Endothelial cell of umbilical vein (primary cell): ENCODE measurements around the gene P4HA3. TPM values are rescaled to one million over a fixed set of nuclear protein-coding genes. Genes with fewer than 3 reads are reported as not detected.

Experiments
- BruUV-seq: library from RNA; stranded (reverse); fragments of 400-500 nt; replicated peaks from 2 replicates; lab custom pipeline; 2021; lab: Mats Ljungman, UMichigan
- CTCF ChIA-PET: fragments of 300-600, 350-600 bp; sonication (Branson Sonifier 250); formaldehyde crosslinking; loops from one replicate; lab custom pipeline; 2021; ENCODE audit warnings: antibody characterized with exemption, inconsistent platforms; lab: Charles Lee
- POLR2A ChIA-PET: fragments of 300-600, 350-600 bp; sonication (Branson Sonifier 250); formaldehyde crosslinking; loops from one replicate; lab custom pipeline; 2021; ENCODE audit warnings: antibody characterized with exemption, inconsistent platforms; lab: Charles Lee
- DNase-seq: peaks from one replicate; pipeline ENCODE4 v3.0.0-alpha.2; 2011; ENCODE audit warnings: low read depth, low spot score
- FAIRE-seq: peaks from 2 replicates; lab custom pipeline; 2011; peaks lifted over from hg19 to GRCh38; lab: Jason Lieb, UNC
- H2AFZ ChIP-seq: 2 replicates; pipeline ENCODE4 v1.6.0; 2012; ENCODE audit warnings: low read depth, low read length, control low read depth, inconsistent platforms
- H3K27ac ChIP-seq: 2 replicates; pipeline ENCODE4 v1.5.1; 2011; ENCODE audit warnings: low read depth, mild to moderate bottlenecking, control low read depth, low read length, moderate library complexity; ENCODE audit not compliant: insufficient read depth
- H3K27me3 ChIP-seq, 2 experiments: 2 replicates each; pipeline versions ENCODE4 v1.6.0 to v1.6.1; 2011; ENCODE audit warnings: low read length in 2 of 2, mixed read lengths in 1 of 2; ENCODE audit not compliant: control insufficient read depth in 2 of 2, insufficient read depth in 2 of 2
- H3K36me3 ChIP-seq, 2 experiments: 2 replicates in 1 of 2; 3 replicates in 1 of 2; pipeline ENCODE4 v1.5.1; 2011; ENCODE audit warnings: low read length in 2 of 2, mild to moderate bottlenecking in 1 of 2, moderate library complexity in 1 of 2; ENCODE audit not compliant: control insufficient read depth in 2 of 2, insufficient read depth in 2 of 2; ENCODE audit errors: extremely low read depth in 1 of 2
- H3K4me1 ChIP-seq: 3 replicates; pipeline ENCODE4 v1.5.1; 2011; ENCODE audit warnings: mild to moderate bottlenecking, low read length; ENCODE audit not compliant: control insufficient read depth, insufficient read depth; ENCODE audit errors: extremely low read depth
- H3K4me2 ChIP-seq: 2 replicates; pipeline ENCODE4 v1.6.1; 2011; ENCODE audit warnings: low read length, control low read depth, mixed read lengths; ENCODE audit not compliant: insufficient read depth
- H3K4me3 ChIP-seq, 3 experiments: fragments of 200-600 bp in 1 of 3; sonication (generic), shearing (Covaris generic) in 1 of 3; replicated peaks in 1 of 3; 2 replicates each; pipeline ENCODE4 v1.5.1; 2011 to 2016; ENCODE audit warnings: control low read depth in 3 of 3, low read length in 3 of 3, mild to moderate bottlenecking in 2 of 3, inconsistent platforms in 1 of 3, low read depth in 1 of 3, moderate library complexity in 1 of 3; ENCODE audit not compliant: insufficient read depth in 1 of 3
- H3K79me2 ChIP-seq: 2 replicates; pipeline ENCODE4 v1.6.0; 2012; ENCODE audit warnings: low read length, inconsistent platforms; ENCODE audit not compliant: control insufficient read depth, insufficient read depth
- H3K9ac ChIP-seq: replicated peaks from 2 replicates; pipeline ENCODE3; 2011; ENCODE audit warnings: low read length, control low read depth; ENCODE audit not compliant: insufficient read depth; ENCODE audit errors: extremely low read depth
- H3K9me1 ChIP-seq: replicated peaks from 3 replicates; pipeline ENCODE4 v1.6.0; 2011; ENCODE audit warnings: mild to moderate bottlenecking, low read length; ENCODE audit not compliant: control insufficient read depth, insufficient read depth; ENCODE audit errors: extremely low read depth
- H3K9me3 ChIP-seq: replicated peaks from 2 replicates; pipeline ENCODE4 v1.5.1; 2012; ENCODE audit warnings: low read length, inconsistent platforms; ENCODE audit not compliant: control insufficient read depth, insufficient read depth
- H4K20me1 ChIP-seq: replicated peaks from 2 replicates; pipeline ENCODE3; 2011; ENCODE audit warnings: mild to moderate bottlenecking, low read length; ENCODE audit not compliant: control insufficient read depth, insufficient read depth; ENCODE audit errors: extremely low read depth
- CTCF ChIP-seq, 2 donors: IDR thresholded peaks; 1 replicate in 1 of 2; 2 replicates in 1 of 2; pipeline ENCODE4 v1.5.1; 2011; ENCODE audit warnings: low read length in 2 of 2, mild to moderate bottlenecking in 2 of 2, moderate library complexity in 2 of 2, control low read depth in 1 of 2, inconsistent platforms in 1 of 2, low read depth in 1 of 2; ENCODE audit not compliant: insufficient read depth in 1 of 2; ENCODE audit errors: extremely low read depth in 1 of 2
- EZH2 ChIP-seq: IDR thresholded peaks from 2 replicates; pipeline ENCODE4 v1.6.1; 2012; ENCODE audit warnings: borderline replicate concordance, low read depth, mild to moderate bottlenecking, moderate library complexity, low read length, inconsistent platforms; ENCODE audit not compliant: severe bottlenecking
- FOS ChIP-seq: IDR thresholded peaks from 2 replicates; pipeline ENCODE4 v1.6.1; 2011; ENCODE audit warnings: mild to moderate bottlenecking, low read length, moderate library complexity, borderline replicate concordance; ENCODE audit not compliant: insufficient read depth
- GATA2 ChIP-seq: IDR thresholded peaks from 2 replicates; pipeline ENCODE4 v1.7.0; 2011; ENCODE audit warnings: low read depth, mild to moderate bottlenecking, moderate library complexity, mixed read lengths, low read length; ENCODE audit not compliant: insufficient read length, insufficient read depth
- JUN ChIP-seq: IDR thresholded peaks from 2 replicates; pipeline ENCODE4 v1.6.1; 2011; ENCODE audit warnings: borderline replicate concordance, low read depth; ENCODE audit not compliant: insufficient read length, insufficient read depth
- MAX ChIP-seq: IDR thresholded peaks from 2 replicates; pipeline ENCODE4 v1.6.1; 2011; ENCODE audit not compliant: insufficient read depth, insufficient read length
- MYC ChIP-seq: IDR thresholded peaks from one replicate; pipeline ENCODE4 v1.6.1; 2011; ENCODE audit warnings: mild to moderate bottlenecking, low read depth, low read length
- POLR2A ChIP-seq: IDR thresholded peaks from 2 replicates; pipeline ENCODE4 v1.6.1; 2012; ENCODE audit warnings: low read depth, mild to moderate bottlenecking, control low read depth, low read length
- POLR2AphosphoS5 ChIP-seq: IDR thresholded peaks from 2 replicates; pipeline ENCODE4 v1.6.1; 2012; ENCODE audit warnings: low read depth, mild to moderate bottlenecking, control low read depth, low read length, moderate library complexity; ENCODE audit not compliant: insufficient read depth
- dilution Hi-C: fragments of 300-500 bp; cut with MboI; formaldehyde crosslinking; loops from one replicate; pipeline ENCODE4 v1.15.0; 2019; ENCODE audit warnings: low sequenced_read_pairs; ENCODE audit not compliant: extremely low pct_ligation_motif_present
- intact Hi-C: fragments of 100-400 bp; cut with micrococcal nuclease; formaldehyde crosslinking; loops from one replicate; pipeline ENCODE4 v1.10.0; 2022
- polyA plus RNA-seq, 4 experiments: library from polyadenylated mRNA; depleted of rRNA in 3 of 4; stranded (reverse) in 3 of 4; unstranded in 1 of 4; fragments of >200 nt; gene quantifications; 2 replicates each; pipeline versions ENCODE4 v1.2.1 to v1.2.3, GENCODE V29; 2011 to 2012; ENCODE audit warnings: missing spikeins in 1 of 4
- total RNA-seq: library from RNA; stranded (reverse); gene quantifications from 2 replicates; pipeline ENCODE4 v1.2.3, GENCODE V29; 2021

P4HA3 gene
- total and polyA plus RNA-seq, 2 donors (not counting 3 experiments of a cell fraction or from before 2014, with no cell fraction given): 26.9 to 40.0 TPM

- Histone ChIP-seq H3K9me1 (no peaks in the 10 kb centered on the region), H3K79me2 (no peaks in the 10 kb centered on the region), H3K4me2 (no peak overlapping the region), H3K4me1 (no peaks in the 10 kb centered on the region), H3K27me3 (no peaks in the 10 kb centered on the region), H3K9me3 (no peaks in the 10 kb centered on the region), H4K20me1 (no peaks in the 10 kb centered on the region), H2AFZ (no peak overlapping the region), H3K9ac (no peak overlapping the region), H3K27ac (no peak overlapping the region), H3K4me3 (no peak overlapping the region), H3K36me3 (peaks cover 2 to 7% of the 10 kb centered on the region in 2 experiments)
- no peak for TF ChIP-seq EZH2
- no peak for TF ChIP-seq CTCF (IDR thresholded peaks at IDR 0.05; ENCODE audit: extremely low read depth in 1 of 2, insufficient read depth in 1 of 2, low read depth in 1 of 2, low read length in 2 of 2)
- TF ChIP-seq JUN: no peak
- TF ChIP-seq POLR2AphosphoS5: no peak
- no peak for TF ChIP-seq MYC
- no peak for TF ChIP-seq MAX
- no peak for TF ChIP-seq FOS
- TF ChIP-seq GATA2: no peak
- TF ChIP-seq POLR2A: no peak
- intact Hi-C loops (no loop called here), dilution Hi-C loops (no loop called here)
- no peak for FAIRE-seq
- DNase-seq: no peak
- ChIA-PET POLR2A (interaction anchor here (0.8 kb wide), 1 partner anchor 12 kb away, joined by 5 read pairs; no protein-coding TSS in a partner anchor), CTCF (interaction anchor here (0.7 to 3.3 kb wide), 4 partner anchors 13 to 102 kb away, joined by 3 to 11 read pairs (median 6); no protein-coding TSS in a partner anchor)
- no TSS peak for BruUV-seq
Observed at GRCh38 chr11:74357449-74357848, 46.0 kb upstream of the P4HA3 start.
